Neural cell (in vitro differentiated cells): ENCODE measurements around the gene HMGCS2. TPM values are rescaled to one million over a fixed set of nuclear protein-coding genes. Genes with fewer than 3 reads are reported as not detected.

Source experiments
- H2AFZ ChIP-seq: fragments of 200-600, 300-800 bp; sonication (generic), shearing (Covaris generic); 2 replicates; pipeline ENCODE4 v1.6.0; 2014; ENCODE audit warnings: low read depth, mild to moderate bottlenecking, antibody characterized with exemption, low read length, moderate library complexity
- H3F3A ChIP-seq: fragments of 200-600 bp; shearing (Covaris generic); 2 replicates; pipeline ENCODE4 v1.6.1; 2016; ENCODE audit warnings: mild to moderate bottlenecking, moderate library complexity, mixed read lengths, antibody characterized with exemption, low read length; ENCODE audit not compliant: insufficient read depth, poor library complexity, severe bottlenecking
- H3K27ac ChIP-seq: fragments of 200-600, 300-800 bp; sonication (generic), shearing (Covaris generic); 2 replicates; pipeline ENCODE4 v1.5.1; 2014; ENCODE audit warnings: mild to moderate bottlenecking, low read length, moderate library complexity
- H3K27me3 ChIP-seq: fragments of 300-800, 200-600 bp; sonication (generic), shearing (Covaris generic); 2 replicates; pipeline ENCODE4 v1.6.0; 2014; ENCODE audit warnings: mild to moderate bottlenecking, low read depth, low read length, moderate library complexity; ENCODE audit not compliant: insufficient read depth
- H3K36me3 ChIP-seq: fragments of 300-800, 200-600 bp; sonication (generic), shearing (Covaris generic); 2 replicates; pipeline ENCODE4 v1.5.1; 2014; ENCODE audit warnings: mild to moderate bottlenecking, antibody characterized with exemption, low read length, moderate library complexity; ENCODE audit not compliant: insufficient read depth
- H3K4me2 ChIP-seq: fragments of 300-800, 200-600 bp; sonication (generic), shearing (Covaris generic); 2 replicates; pipeline ENCODE4 v1.6.0; 2014; ENCODE audit warnings: mild to moderate bottlenecking, low read length
- H3K4me3 ChIP-seq: fragments of 300-800, 200-600 bp; sonication (generic), shearing (Covaris generic); 2 replicates; pipeline ENCODE4 v1.5.1; 2014; ENCODE audit warnings: mild to moderate bottlenecking, low read length, moderate library complexity
- H3K79me2 ChIP-seq: fragments of 200-600 bp; shearing (Covaris generic); replicated peaks from 2 replicates; pipeline ENCODE4 v1.6.0; 2014; ENCODE audit warnings: mild to moderate bottlenecking, low read length, moderate library complexity; ENCODE audit not compliant: insufficient read depth
- H3K9ac ChIP-seq: fragments of 300-800, 200-600 bp; sonication (generic), shearing (Covaris generic); 2 replicates; pipeline ENCODE4 v1.6.1; 2016; ENCODE audit warnings: mild to moderate bottlenecking, low read length, mixed read lengths
- H3K9me2 ChIP-seq: fragments of 200-600 bp; shearing (Covaris generic); 2 replicates; pipeline ENCODE4 v1.6.1; 2016; ENCODE audit warnings: mild to moderate bottlenecking, low read length, mixed read lengths; ENCODE audit not compliant: insufficient read depth
- H3K9me3 ChIP-seq: fragments of 200-600, 300-800 bp; sonication (generic), shearing (Covaris generic); 2 replicates; pipeline ENCODE4 v1.6.1; 2016; ENCODE audit warnings: mild to moderate bottlenecking, mixed run types, low read length, moderate library complexity, mixed read lengths
- H4K20me1 ChIP-seq: fragments of 200-600 bp; shearing (Covaris generic); 2 replicates; pipeline ENCODE4 v1.6.1; 2016; ENCODE audit warnings: mild to moderate bottlenecking, mixed run types; ENCODE audit not compliant: insufficient read depth
- EP300 ChIP-seq: fragments of 450-650 bp; conservative IDR thresholded peaks from 2 replicates; pipeline ENCODE4 v1.6.1; 2014; ENCODE audit warnings: antibody characterized with exemption, mild to moderate bottlenecking, moderate library complexity; ENCODE audit not compliant: poor library complexity, severe bottlenecking
- EZH2 ChIP-seq: fragments of 200-600, 300-800 bp; shearing (Covaris generic), sonication (generic); IDR thresholded peaks from 2 replicates; pipeline ENCODE4 v1.6.1; 2014; ENCODE audit warnings: antibody characterized with exemption, low read length, borderline replicate concordance, mild to moderate bottlenecking; ENCODE audit not compliant: insufficient read depth, poor library complexity, severe bottlenecking
- MXI1 ChIP-seq: fragments of 450-650 bp; conservative IDR thresholded peaks from 2 replicates; pipeline ENCODE4 v1.6.1; 2014; ENCODE audit warnings: antibody characterized with exemption, mild to moderate bottlenecking; ENCODE audit not compliant: poor library complexity, severe bottlenecking
- POLR2AphosphoS5 ChIP-seq: IDR thresholded peaks from 2 replicates; pipeline ENCODE4 v1.6.1; 2012
- RAD21 ChIP-seq: fragments of 450-650 bp; conservative IDR thresholded peaks from 2 replicates; pipeline ENCODE4 v1.6.1; 2014; ENCODE audit warnings: antibody characterized with exemption, mild to moderate bottlenecking, moderate library complexity
- SMC3 ChIP-seq: fragments of 450-650 bp; conservative IDR thresholded peaks from 2 replicates; pipeline ENCODE4 v1.6.1; 2014; ENCODE audit warnings: antibody characterized with exemption, mild to moderate bottlenecking, moderate library complexity; ENCODE audit not compliant: poor library complexity
- TAF1 ChIP-seq: IDR thresholded peaks from 2 replicates; pipeline ENCODE4 v1.6.1; 2012; ENCODE audit warnings: low read depth
- polyA plus RNA-seq: library from polyadenylated mRNA; depleted of rRNA; stranded (reverse); fragments of >200 nt; gene quantifications from 2 replicates; pipeline ENCODE4 v1.2.3, GENCODE V29; 2014
- TF ChIP-seq, protein P1 (sequence below): IDR thresholded peaks from 2 replicates; pipeline ENCODE4 v1.6.1; 2012; ENCODE audit warnings: borderline replicate concordance
- TF ChIP-seq, protein P2 (sequence below): fragments of 450-650 bp; IDR thresholded peaks from 2 replicates; pipeline ENCODE4 v1.5.1; 2014; ENCODE audit warnings: antibody characterized with exemption, mild to moderate bottlenecking, moderate library complexity; ENCODE audit not compliant: poor library complexity, severe bottlenecking

The HMGCS2 gene
- polyA plus RNA-seq, 1 donor from 2014 or later, result not detected

DNA sequence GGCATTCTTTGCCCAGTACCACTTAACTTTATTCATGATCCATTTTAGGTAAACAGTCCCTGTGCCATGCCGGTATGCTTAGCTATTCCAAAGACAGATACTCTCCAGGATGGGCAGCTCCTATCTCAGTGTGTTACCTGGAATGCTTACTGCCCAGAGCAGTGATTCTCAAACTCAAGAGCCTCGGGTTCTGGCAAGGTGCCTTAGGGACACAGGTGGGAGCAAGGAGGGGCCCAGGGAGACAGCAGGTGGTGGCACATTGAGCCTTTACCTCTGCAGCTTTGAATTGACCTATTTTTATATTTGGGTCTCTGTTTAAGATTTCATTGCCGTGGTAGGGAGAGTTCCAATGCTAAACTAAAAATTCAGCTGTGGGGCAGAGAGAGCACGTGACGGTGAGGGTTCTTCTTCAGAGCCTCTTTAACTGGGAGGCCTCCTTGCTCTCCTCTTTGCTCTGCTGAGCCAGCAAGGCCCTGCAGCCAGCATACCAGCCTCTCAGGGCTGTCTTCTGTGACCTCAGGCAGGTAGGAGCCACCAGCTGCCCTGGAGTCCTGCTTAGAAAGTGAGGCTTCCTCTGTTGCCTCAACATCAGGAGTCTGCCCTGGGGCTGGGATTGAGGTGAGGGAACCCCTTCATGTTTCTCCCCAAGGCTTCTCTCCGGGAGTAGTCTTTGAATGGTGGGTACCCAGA is 36.8 kb downstream of the HMGCS2 start:
- Histone ChIP-seq H3K36me3 (no peaks in the 10 kb centered on the region), H3K9me3 (no peaks in the 10 kb centered on the region), H3K27ac (no peak overlapping the region), H3K9me2 (no peaks in the 10 kb centered on the region), H3K4me3 (no peak overlapping the region), H3K79me2 (no peaks in the 10 kb centered on the region), H3F3A (no peaks in the 10 kb centered on the region), H3K9ac (no peak overlapping the region), H4K20me1 (no peaks in the 10 kb centered on the region), H3K4me2 (no peak overlapping the region), H2AFZ (no peak overlapping the region), H3K27me3 (no peaks in the 10 kb centered on the region)
- TF ChIP-seq EZH2 (no peak), SMC3 (no peak), MXI1 (no peak), EP300 (no peak), TAF1 (no peak), RAD21 (no peak), POLR2AphosphoS5 (no peak)
- TF ChIP-seq, protein P1, sequence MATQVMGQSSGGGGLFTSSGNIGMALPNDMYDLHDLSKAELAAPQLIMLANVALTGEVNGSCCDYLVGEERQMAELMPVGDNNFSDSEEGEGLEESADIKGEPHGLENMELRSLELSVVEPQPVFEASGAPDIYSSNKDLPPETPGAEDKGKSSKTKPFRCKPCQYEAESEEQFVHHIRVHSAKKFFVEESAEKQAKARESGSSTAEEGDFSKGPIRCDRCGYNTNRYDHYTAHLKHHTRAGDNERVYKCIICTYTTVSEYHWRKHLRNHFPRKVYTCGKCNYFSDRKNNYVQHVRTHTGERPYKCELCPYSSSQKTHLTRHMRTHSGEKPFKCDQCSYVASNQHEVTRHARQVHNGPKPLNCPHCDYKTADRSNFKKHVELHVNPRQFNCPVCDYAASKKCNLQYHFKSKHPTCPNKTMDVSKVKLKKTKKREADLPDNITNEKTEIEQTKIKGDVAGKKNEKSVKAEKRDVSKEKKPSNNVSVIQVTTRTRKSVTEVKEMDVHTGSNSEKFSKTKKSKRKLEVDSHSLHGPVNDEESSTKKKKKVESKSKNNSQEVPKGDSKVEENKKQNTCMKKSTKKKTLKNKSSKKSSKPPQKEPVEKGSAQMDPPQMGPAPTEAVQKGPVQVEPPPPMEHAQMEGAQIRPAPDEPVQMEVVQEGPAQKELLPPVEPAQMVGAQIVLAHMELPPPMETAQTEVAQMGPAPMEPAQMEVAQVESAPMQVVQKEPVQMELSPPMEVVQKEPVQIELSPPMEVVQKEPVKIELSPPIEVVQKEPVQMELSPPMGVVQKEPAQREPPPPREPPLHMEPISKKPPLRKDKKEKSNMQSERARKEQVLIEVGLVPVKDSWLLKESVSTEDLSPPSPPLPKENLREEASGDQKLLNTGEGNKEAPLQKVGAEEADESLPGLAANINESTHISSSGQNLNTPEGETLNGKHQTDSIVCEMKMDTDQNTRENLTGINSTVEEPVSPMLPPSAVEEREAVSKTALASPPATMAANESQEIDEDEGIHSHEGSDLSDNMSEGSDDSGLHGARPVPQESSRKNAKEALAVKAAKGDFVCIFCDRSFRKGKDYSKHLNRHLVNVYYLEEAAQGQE, result no peak
- TF ChIP-seq, protein P2, sequence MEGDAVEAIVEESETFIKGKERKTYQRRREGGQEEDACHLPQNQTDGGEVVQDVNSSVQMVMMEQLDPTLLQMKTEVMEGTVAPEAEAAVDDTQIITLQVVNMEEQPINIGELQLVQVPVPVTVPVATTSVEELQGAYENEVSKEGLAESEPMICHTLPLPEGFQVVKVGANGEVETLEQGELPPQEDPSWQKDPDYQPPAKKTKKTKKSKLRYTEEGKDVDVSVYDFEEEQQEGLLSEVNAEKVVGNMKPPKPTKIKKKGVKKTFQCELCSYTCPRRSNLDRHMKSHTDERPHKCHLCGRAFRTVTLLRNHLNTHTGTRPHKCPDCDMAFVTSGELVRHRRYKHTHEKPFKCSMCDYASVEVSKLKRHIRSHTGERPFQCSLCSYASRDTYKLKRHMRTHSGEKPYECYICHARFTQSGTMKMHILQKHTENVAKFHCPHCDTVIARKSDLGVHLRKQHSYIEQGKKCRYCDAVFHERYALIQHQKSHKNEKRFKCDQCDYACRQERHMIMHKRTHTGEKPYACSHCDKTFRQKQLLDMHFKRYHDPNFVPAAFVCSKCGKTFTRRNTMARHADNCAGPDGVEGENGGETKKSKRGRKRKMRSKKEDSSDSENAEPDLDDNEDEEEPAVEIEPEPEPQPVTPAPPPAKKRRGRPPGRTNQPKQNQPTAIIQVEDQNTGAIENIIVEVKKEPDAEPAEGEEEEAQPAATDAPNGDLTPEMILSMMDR, result no peak

DNA sequence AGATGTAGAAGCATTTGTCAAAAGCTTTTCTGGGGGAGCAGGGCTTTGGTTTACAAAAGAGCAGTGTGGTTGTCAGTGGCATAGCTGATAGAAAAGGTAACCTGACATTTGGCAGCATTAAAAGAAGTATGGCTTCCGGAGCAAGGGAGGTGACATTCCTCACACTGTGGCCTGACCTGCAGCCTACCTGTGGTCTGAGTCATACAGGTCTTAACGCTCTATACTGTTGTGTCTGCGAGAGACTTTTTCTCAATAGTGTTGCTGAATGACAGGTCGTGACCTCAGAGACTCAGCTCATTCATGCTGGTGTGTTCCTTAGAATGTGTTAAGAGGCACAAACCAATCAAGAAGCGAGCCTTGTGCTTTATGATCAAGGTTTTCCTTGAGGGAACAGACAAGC is 37.6 kb downstream of the HMGCS2 start:
- Histone ChIP-seq H3K9me2 (no peaks in the 10 kb centered on the region), H3K9me3 (no peaks in the 10 kb centered on the region), H2AFZ (no peak overlapping the region), H3K9ac (no peak overlapping the region), H3K4me2 (no peak overlapping the region), H3F3A (no peaks in the 10 kb centered on the region), H4K20me1 (no peaks in the 10 kb centered on the region), H3K4me3 (no peak overlapping the region), H3K27me3 (no peaks in the 10 kb centered on the region), H3K79me2 (no peaks in the 10 kb centered on the region), H3K27ac (no peak overlapping the region), H3K36me3 (no peaks in the 10 kb centered on the region)
- TF ChIP-seq, protein P2, result no peak
- TF ChIP-seq EP300 (no peak), RAD21 (no peak), TAF1 (no peak), POLR2AphosphoS5 (no peak), MXI1 (no peak), SMC3 (no peak)
- TF ChIP-seq, protein P1, result no peak
